B cell (primary cell): ENCODE results near the gene COQ5. TPM values are rescaled to one million over a fixed set of nuclear protein-coding genes. Genes with fewer than 3 reads are reported as not detected.
A peak's percentile ranks its signal among the peaks of the same experiment; 100 is the strongest.

Experiments used
- ATAC-seq: fragments of 200-7000 bp; cut with Tn5 transposase; one replicate; pipeline ENCODE4 v1.10.0; 2021; ENCODE audit warnings: low read depth, mild to moderate bottlenecking, moderate number of reproducible peaks, moderate library complexity
- CTCF ChIA-PET: fragments of 350-600 bp; sonication (Branson Sonifier 250); formaldehyde crosslinking; loops from one replicate; lab custom pipeline; 2021; ENCODE audit warnings: antibody characterized with exemption, inconsistent platforms; lab: Charles Lee
- POLR2A ChIA-PET: fragments of 350-600 bp; sonication (Branson Sonifier 250); formaldehyde crosslinking; loops from one replicate; lab custom pipeline; 2021; ENCODE audit warnings: antibody characterized with exemption; lab: Charles Lee
- DNase-seq: peaks from one replicate; pipeline ENCODE4 v3.0.0; 2013
- H2AFZ ChIP-seq: 2 replicates; pipeline ENCODE4 v1.6.1; 2012; ENCODE audit warnings: mild to moderate bottlenecking, low read depth, low read length; ENCODE audit not compliant: insufficient read depth, poor library complexity, severe bottlenecking
- H3K27ac ChIP-seq, 2 donors: 1 replicate in 1 of 2; 2 replicates in 1 of 2; pipeline ENCODE4 v1.5.1; 2012 to 2013; ENCODE audit warnings: low read length in 2 of 2, mild to moderate bottlenecking in 2 of 2, moderate library complexity in 1 of 2
- H3K27me3 ChIP-seq, 4 experiments: fragments of 200-600 bp in 1 of 4; sonication (generic) in 1 of 4; replicated peaks in 1 of 4; 1 replicate in 2 of 4; 2 replicates in 2 of 4; pipeline versions ENCODE4 v1.6.1 to v1.7.0; 2013 to 2016; ENCODE audit warnings: low read length in 3 of 4, mild to moderate bottlenecking in 2 of 4, mixed read lengths in 1 of 4, moderate library complexity in 1 of 4; ENCODE audit not compliant: insufficient read depth in 4 of 4, control insufficient read depth in 3 of 4; ENCODE audit errors: control extremely low read depth in 1 of 4
- H3K36me3 ChIP-seq, 2 experiments: replicated peaks in 1 of 2; 1 replicate in 1 of 2; 2 replicates in 1 of 2; pipeline versions ENCODE4 v1.6.1 to v1.7.1; 2013; ENCODE audit warnings: low read length in 1 of 2; ENCODE audit not compliant: insufficient read depth in 2 of 2, control insufficient read depth in 1 of 2; ENCODE audit errors: control extremely low read depth in 1 of 2, extremely low read depth in 1 of 2
- H3K4me1 ChIP-seq, 2 donors: fragments of 200-600 bp in 1 of 2; sonication (generic) in 1 of 2; 1 replicate in 1 of 2; 2 replicates in 1 of 2; pipeline versions ENCODE4 v1.5.1 to v1.6.1; 2013 to 2017; ENCODE audit warnings: low read length in 2 of 2; ENCODE audit not compliant: control insufficient read depth in 2 of 2, insufficient read depth in 2 of 2
- H3K4me2 ChIP-seq: replicated peaks from 2 replicates; pipeline ENCODE3; 2012; ENCODE audit warnings: mild to moderate bottlenecking, low read depth, low read length; ENCODE audit not compliant: poor library complexity, severe bottlenecking
- H3K4me3 ChIP-seq, 5 experiments: fragments of 200-600 bp in 1 of 5; sonication (generic) in 1 of 5; 1 replicate in 3 of 5; 2 replicates in 2 of 5; pipeline versions ENCODE4 v1.5.1 to v1.7.0; 2011 to 2016; ENCODE audit warnings: low read length in 4 of 5, mild to moderate bottlenecking in 4 of 5, low read depth in 2 of 5, control low read depth in 1 of 5, moderate library complexity in 1 of 5; ENCODE audit not compliant: insufficient read depth in 1 of 5; ENCODE audit errors: control extremely low read depth in 1 of 5, extremely low read depth in 1 of 5
- H3K79me2 ChIP-seq: fragments of 200-600 bp; sonication (generic); one replicate; pipeline ENCODE4 v1.6.0; 2016; ENCODE audit warnings: low read length; ENCODE audit not compliant: control insufficient read depth, insufficient read depth
- H3K9ac ChIP-seq: fragments of 200-600 bp; sonication (generic); 2 replicates; pipeline ENCODE4 v1.6.1; 2017; ENCODE audit warnings: mild to moderate bottlenecking, low read length, moderate library complexity
- H3K9me3 ChIP-seq, 3 donors: one replicate each; pipeline versions ENCODE4 v1.6.1 to v1.7.1; 2013; ENCODE audit warnings: low read length in 2 of 3; ENCODE audit not compliant: control insufficient read depth in 2 of 3, insufficient read depth in 1 of 3; ENCODE audit errors: control extremely low read depth in 1 of 3
- H4K20me1 ChIP-seq: 2 replicates; pipeline ENCODE4 v1.6.0; 2012; ENCODE audit warnings: mild to moderate bottlenecking, low read length; ENCODE audit not compliant: insufficient read depth, control insufficient read depth, poor library complexity, severe bottlenecking
- H3K27ac Mint-ChIP-seq: one replicate; pipeline ENCODE4 v1.8.0; 2021; ENCODE audit warnings: mixed read lengths
- H3K27me3 Mint-ChIP-seq: one replicate; pipeline ENCODE4 v1.8.0; 2021; ENCODE audit warnings: mixed read lengths
- H3K4me1 Mint-ChIP-seq: one replicate; pipeline ENCODE4 v1.8.0; 2021; ENCODE audit warnings: mixed read lengths
- H3K4me3 Mint-ChIP-seq: one replicate; pipeline ENCODE4 v1.8.0; 2021; ENCODE audit warnings: mixed read lengths
- H3K9me3 Mint-ChIP-seq: one replicate; pipeline ENCODE4 v1.8.0; 2022; ENCODE audit warnings: mixed read lengths; ENCODE audit not compliant: insufficient read depth
- CTCF ChIP-seq: fragments of 200-600 bp; IDR thresholded peaks from one replicate; pipeline ENCODE4 v1.8.0; 2022; ENCODE audit warnings: antibody characterized with exemption, mild to moderate bottlenecking
- EZH2 ChIP-seq: IDR thresholded peaks from 2 replicates; pipeline ENCODE4 v1.6.1; 2012; ENCODE audit warnings: borderline replicate concordance, low read depth, mild to moderate bottlenecking, moderate library complexity, low read length; ENCODE audit not compliant: insufficient read depth, poor library complexity, severe bottlenecking
- WGBS: methylation state at CpG from one replicate; pipeline ENCODE4 v1.1.5; 2013; ENCODE audit warnings: missing lambda C conversion rate; ENCODE audit not compliant: insufficient coverage; 5-methylcytosine and 5-hydroxymethylcytosine counted together
- intact Hi-C: fragments of 100-400 bp; cut with micrococcal nuclease; formaldehyde crosslinking; loops from one replicate; pipeline ENCODE4 v1.10.0; 2022
- polyA plus RNA-seq: library from polyadenylated mRNA; depleted of rRNA; stranded (reverse); fragments of >200 nt; gene quantifications from 2 replicates; pipeline ENCODE4 v1.2.3, GENCODE V29; 2012
- total RNA-seq, 2 donors: library from RNA; stranded (reverse); fragments of 120-200 nt in 1 of 2; gene quantifications; 1 replicate in 1 of 2; 2 replicates in 1 of 2; pipeline versions ENCODE4 v1.2.3 to v1.2.4, GENCODE V29; 2013 to 2022

Gene COQ5
- total and polyA plus RNA-seq, 2 donors (not counting 1 experiment from before 2014, with no cell fraction given): 9.8 to 22.1 TPM

DNA sequence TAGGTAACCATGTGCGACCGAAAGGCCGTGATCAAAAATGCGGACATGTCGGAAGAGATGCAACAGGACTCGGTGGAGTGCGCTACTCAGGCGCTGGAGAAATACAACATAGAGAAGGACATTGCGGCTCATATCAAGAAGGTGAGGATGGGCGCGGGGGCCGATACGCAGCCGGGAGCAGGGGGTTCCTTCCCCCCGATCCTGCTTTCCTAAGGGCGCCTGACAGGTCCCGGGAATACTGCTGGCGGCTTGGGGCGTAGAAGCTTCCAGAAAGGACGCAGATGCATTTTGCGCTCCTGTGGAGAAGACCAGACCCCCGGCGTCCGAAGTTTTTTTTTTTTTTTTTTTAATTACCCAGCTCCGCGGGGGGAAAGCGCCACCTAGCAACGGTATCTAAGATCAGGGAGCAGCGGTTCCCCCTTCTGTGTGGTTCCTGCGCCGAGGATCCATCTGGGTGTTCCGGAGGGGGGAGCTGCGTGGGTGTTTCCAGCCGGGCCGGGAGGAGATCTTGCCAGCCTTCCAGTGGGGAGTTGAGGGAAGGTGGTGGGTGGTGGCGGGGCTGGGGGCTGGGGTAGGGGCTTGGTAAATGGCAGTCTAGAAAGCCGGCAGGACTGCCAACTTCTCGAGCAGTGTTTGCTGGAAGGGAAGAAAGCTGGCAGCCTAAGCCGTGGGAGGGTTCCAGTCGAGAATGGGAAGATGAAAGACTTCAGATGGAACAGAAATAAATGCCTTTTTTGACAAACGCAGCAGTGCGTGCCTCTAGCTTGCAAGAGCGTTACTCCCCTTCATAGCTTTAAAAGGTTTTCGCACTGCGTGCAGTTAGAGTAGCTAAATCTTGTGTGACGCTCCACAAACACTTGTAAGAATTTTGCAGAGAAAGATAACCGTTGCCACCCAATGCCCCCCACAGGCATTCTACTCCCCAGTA is 32.3 kb downstream of the COQ5 start:
- Histone ChIP-seq H3K27ac (peak overlapping the region; percentile 45 to 78), H3K36me3 (peaks cover 0 to 5% of the 10 kb centered on the region in 2 experiments), H3K4me3 (peak overlapping the region; percentile 68 to 90 (median 83)), H4K20me1 (peaks cover 20% of the 10 kb centered on the region), H3K4me2 (peak overlapping the region; percentile 87), H3K9ac (peak overlapping the region; percentile 82), H3K79me2 (peaks cover 24% of the 10 kb centered on the region), H2AFZ (peak overlapping the region; percentile 83), H3K4me1 (peaks cover 17% of the 10 kb centered on the region in 2 donors), H3K9me3 (no peaks in the 10 kb centered on the region), H3K27me3 (no peaks in the 10 kb centered on the region)
- WGBS: under 1% methylated on average over 41 of the region's 47 CpGs
- ChIA-PET POLR2A (interaction anchor here (0.6 to 2.0 kb wide), 3 partner anchors 27 to 49 kb away, joined by 3 to 26 read pairs (median 4); partner anchors contain the start of gene SRSF9), CTCF (interaction anchor here (0.5 to 2.1 kb wide), 15 partner anchors 12 to 1038 kb away, joined by 3 to 10 read pairs (median 4); partner anchors contain the start of genes COQ5 and RNU4-1)
- H3K4me1 Mint-ChIP-seq: peaks cover 28% of the 10 kb centered on the region
- no peaks in the 10 kb centered on the region for H3K27me3 Mint-ChIP-seq
- H3K9me3 Mint-ChIP-seq: no peaks in the 10 kb centered on the region
- TF ChIP-seq EZH2: no peak
- peak; percentile 31 for TF ChIP-seq CTCF
- ATAC-seq (peak; percentile 15), DNase-seq (peak; percentile 79)
- peak overlapping the region; percentile 93 for H3K27ac Mint-ChIP-seq
- intact Hi-C loops: loop anchor here (1.0 to 5.0 kb wide), 6 partner anchors 27 to 140 kb away; partner anchors contain the start of genes GATC, POP5, RNF10 and SRSF9
- H3K4me3 Mint-ChIP-seq: peak overlapping the region; percentile 98
